PC-3 (cell line): Measurements from ENCODE around the gene KANK3.

Experiments used
- CTCF ChIP-seq: fragments of 300-600 bp; sonication (generic); conservative IDR thresholded peaks from 2 replicates; pipeline ENCODE4 v1.5.1; 2017; ENCODE audit warnings: antibody characterized with exemption, low read depth, mild to moderate bottlenecking, low read length
- EZH2 ChIP-seq: fragments of 300-600 bp; sonication (generic); IDR thresholded peaks from one replicate; pipeline ENCODE4 v1.6.1; 2017; ENCODE audit warnings: antibody characterized with exemption, mild to moderate bottlenecking, low read length; ENCODE audit not compliant: unreplicated experiment
- EZH2phosphoT487 ChIP-seq: fragments of 300-600 bp; sonication (generic); IDR thresholded peaks from 2 replicates; pipeline ENCODE4 v1.6.1; 2018; ENCODE audit warnings: mild to moderate bottlenecking, antibody characterized with exemption, low read length, borderline replicate concordance

- no peak for TF ChIP-seq CTCF
- TF ChIP-seq EZH2phosphoT487 = no peak
- TF ChIP-seq EZH2 = no peak
These were observed 9.9 kb downstream of the KANK3 start for GRCh38 chr19:8332976-8333766.
